ENCODE data around the gene LIMK1.

Gene LIMK1

GRCh38 chr7:74056096-74056915 lies 27.3 kb upstream of the LIMK1 start:
- DNase-seq: no peak

GRCh38 chr7:74057216-74057925 lies 26.2 kb upstream of the LIMK1 start:
- no peak for DNase-seq

GRCh38 chr7:74057987-74058386 lies 25.6 kb upstream of the LIMK1 start:
- DNase-seq: no peak

GRCh38 chr7:74058486-74058885 lies 25.1 kb upstream of the LIMK1 start:
- no peak for DNase-seq

GRCh38 chr7:74059037-74059436 lies 24.6 kb upstream of the LIMK1 start:
- no peak for DNase-seq

GRCh38 chr7:74059681-74060588 lies 23.7 kb upstream of the LIMK1 start:
- no peak for DNase-seq

DNA sequence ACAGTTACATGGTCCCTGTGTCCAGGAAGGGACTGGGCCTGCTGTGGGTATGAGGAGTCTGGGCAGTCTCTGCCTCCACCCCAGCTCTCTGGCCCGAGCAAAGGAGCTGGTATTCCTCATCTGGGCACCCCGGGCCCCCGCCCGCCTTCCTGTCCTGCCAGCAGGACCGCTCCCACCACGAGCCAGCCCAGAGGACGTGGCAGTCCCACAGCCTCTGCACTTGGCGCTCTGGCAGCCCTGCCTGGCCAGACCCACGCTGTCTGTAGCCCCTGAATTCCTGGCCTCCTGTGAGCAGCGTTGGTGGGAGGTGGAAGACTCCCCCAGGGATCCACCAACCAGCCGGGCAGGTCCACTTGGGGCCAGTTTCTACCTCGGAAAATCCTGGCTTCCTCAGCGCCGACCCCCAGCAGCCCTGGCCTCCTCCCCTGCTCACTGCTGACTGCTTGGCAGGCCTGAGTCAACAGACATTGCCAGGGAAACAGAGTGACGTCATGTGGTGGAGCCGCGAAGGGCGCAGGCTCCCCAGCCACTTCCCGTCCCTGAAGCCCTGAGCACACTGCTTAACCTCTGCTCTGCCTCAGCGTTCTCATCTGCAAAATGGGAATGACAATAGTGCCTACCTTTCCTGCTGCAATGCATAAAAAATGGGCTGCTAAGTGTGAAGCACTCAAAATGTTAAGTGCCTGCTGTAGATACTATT lies 21.6 kb upstream of the LIMK1 start:
- no peak for DNase-seq

- DNase-seq: no peak
These were observed 20.4 kb upstream of the LIMK1 start for GRCh38 chr7:74063223-74063641.

- no peak for DNase-seq
These were observed 20.0 kb upstream of the LIMK1 start for GRCh38 chr7:74063646-74064045.

DNA sequence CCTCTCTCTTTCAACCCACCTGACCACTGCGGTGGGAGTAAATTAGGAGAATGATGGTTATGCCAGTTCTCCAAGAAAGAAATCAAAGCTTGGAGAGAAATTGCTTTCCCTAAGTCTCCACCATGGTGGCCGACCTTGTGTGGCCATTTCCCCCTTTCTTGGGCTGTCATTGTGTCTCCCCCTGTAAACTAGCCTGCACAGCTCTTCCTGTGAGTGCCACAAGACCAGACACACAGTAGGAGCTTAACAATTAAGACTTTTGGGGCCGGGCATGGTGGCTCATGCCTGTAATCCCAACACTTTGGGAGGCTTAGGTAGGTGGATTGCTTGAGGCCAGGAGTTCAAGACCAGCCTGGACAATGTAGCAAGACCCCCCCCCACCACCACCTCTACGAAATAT lies 18.9 kb upstream of the LIMK1 start:
- no peak for DNase-seq

DNA sequence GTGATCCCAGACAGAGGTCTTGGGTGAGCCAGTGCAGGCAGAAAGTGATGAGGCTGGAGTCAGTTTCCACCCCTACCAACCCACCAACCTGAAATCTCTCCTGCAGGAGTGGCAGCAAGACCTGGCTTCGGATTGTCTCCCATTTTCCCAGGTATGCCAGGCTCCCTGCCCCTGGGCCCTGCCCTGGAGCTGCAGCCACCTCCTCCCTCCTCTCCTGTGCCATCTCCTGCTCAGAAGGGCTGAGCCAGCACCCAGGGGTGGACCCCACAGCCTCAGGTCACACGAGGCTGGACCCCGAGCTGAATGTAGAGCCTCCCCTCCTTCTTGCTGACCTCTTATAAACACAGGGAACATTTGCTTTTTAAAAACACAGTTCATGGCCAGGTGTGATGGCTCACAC lies 17.0 kb upstream of the LIMK1 start:
- DNase-seq: no peak

DNA sequence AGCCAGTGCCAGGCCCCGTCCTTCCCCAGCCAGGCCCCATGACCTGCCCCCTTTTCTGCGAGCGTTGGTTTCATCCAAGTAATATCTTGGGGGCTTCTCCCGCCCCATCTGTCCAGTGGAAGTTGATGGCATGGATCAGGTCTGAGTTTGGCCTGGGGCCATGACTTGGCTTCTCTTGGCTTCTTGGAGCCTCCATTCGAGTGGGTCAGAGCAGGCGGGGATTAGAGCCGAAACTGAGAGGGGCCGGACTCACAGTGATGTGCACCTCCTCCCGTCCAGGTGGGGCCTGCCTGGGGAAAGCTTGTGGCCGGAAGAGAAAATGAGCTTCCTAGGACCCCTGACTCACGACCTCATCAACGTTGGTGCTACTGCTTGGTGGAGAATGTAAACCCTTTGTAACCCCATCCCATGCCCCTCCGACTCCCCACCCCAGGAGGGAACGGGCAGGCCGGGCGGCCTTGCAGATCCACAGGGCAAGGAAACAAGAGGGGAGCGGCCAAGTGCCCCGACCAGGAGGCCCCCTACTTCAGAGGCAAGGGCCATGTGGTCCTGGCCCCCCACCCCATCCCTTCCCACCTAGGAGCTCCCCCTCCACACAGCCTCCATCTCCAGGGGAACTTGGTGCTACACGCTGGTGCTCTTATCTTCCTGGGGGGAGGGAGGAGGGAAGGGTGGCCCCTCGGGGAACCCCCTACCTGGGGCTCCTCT lies 15.1 kb upstream of the LIMK1 start:
- DNase-seq: no peak

DNA sequence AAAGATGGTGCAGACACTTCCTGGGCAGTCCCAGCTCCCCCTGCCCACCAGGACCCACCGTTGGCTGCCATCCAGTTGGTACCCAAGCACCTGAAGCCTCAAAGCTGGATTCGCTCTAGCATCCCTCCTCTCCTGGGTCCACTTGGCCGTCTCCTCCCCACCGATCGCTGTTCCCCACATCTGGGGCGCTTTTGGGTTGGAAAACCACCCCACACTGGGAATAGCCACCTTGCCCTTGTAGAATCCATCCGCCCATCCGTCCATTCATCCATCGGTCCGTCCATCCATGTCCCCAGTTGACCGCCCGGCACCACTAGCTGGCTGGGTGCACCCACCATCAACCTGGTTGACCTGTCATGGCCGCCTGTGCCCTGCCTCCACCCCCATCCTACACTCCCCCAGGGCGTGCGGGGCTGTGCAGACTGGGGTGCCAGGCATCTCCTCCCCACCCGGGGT lies 14.5 kb upstream of the LIMK1 start:
- DNase-seq: no peak

GRCh38 chr7:74069790-74070618 lies 13.6 kb upstream of the LIMK1 start:
- DNase-seq: no peak

DNA sequence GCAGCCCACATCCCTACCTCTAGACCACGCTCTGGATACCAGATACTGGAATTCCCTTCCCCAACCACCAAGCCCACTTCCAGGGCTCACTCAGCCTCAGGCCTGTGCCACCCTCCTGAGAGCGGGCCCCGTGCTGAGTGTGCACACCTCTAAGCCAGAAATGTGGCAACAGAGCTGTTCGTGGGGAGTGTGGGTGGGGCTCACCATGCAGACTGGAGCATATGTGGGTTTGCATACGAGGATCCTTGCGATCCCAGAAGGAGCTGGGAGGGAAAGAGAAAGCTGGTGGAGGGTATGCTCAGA lies 13.0 kb upstream of the LIMK1 start:
- DNase-seq: no peak

GRCh38 chr7:74071121-74071520 lies 12.5 kb upstream of the LIMK1 start:
- no peak for DNase-seq

DNA sequence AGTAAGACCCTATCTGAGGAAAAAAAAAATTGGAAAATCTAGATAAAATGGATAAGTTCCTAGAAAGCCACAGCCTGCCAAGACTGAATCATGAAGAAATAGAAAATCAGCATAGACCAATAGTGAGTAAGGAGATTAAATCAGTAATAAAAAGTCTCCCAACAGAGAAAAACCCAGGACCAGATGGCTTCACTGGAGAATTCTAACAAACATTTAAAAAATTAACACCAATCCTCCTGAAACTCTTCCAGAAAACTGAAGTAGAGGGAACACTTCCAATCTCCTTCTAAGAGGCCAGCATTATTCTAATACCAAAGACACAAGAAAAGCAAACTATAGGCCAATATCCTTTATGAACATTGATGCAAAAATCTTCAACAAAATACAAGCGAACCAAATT lies 8.8 kb upstream of the LIMK1 start:
- no peak for DNase-seq

- no peak for DNase-seq
These were observed 5.1 kb upstream of the LIMK1 start for GRCh38 chr7:74078461-74078860.

- DNase-seq: no peak
These were observed 861 bp upstream of the LIMK1 start for GRCh38 chr7:74082770-74083116.

DNA sequence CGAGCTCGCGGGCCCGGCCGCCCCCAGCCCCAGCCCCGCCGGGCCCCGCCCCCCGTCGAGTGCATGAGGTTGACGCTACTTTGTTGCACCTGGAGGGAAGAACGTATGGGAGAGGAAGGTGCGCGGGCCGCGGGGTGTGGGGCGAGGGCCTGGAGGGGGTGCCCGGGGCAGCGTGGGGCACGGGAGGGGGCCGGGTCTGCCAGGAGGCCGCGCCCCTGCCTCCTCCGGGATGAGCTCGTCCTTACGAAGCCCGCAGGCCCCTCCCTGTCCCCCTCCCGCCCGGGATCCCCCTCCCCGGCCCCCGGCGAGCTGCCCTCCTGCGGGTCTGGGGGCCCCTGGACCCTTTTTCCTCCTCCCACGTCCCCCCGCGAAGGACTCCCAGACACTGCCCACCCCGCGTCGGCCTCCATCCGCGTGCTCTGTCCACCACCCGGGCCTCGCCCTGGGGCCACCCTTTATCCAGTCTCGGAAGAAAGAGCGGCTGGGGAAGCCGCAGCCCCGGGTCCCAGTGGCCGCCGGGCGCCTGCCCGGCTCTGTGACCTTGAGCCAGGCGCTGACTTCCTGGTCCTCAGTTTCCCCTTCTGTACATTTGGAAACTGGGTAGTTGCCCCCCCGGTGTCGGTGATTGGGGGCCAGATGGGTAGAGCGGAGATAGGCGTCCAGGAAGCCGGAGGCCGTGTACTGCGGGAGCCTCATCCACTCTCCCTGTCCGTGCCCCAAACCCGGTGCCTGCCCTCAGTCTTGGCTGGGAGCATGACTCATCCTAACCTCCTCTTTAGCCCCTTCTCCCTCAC lies 521 bp downstream of the LIMK1 start:
- DNase-seq: peak; percentile 71

All from islet precursor cell (in vitro differentiated cells).